ENCODE data around the gene RDX. TPM values are rescaled to one million over a fixed set of nuclear protein-coding genes. Genes with fewer than 3 reads are reported as not detected.

Gene RDX
- 96.8 and 107 TPM in 2 replicates for total RNA-seq

DNA sequence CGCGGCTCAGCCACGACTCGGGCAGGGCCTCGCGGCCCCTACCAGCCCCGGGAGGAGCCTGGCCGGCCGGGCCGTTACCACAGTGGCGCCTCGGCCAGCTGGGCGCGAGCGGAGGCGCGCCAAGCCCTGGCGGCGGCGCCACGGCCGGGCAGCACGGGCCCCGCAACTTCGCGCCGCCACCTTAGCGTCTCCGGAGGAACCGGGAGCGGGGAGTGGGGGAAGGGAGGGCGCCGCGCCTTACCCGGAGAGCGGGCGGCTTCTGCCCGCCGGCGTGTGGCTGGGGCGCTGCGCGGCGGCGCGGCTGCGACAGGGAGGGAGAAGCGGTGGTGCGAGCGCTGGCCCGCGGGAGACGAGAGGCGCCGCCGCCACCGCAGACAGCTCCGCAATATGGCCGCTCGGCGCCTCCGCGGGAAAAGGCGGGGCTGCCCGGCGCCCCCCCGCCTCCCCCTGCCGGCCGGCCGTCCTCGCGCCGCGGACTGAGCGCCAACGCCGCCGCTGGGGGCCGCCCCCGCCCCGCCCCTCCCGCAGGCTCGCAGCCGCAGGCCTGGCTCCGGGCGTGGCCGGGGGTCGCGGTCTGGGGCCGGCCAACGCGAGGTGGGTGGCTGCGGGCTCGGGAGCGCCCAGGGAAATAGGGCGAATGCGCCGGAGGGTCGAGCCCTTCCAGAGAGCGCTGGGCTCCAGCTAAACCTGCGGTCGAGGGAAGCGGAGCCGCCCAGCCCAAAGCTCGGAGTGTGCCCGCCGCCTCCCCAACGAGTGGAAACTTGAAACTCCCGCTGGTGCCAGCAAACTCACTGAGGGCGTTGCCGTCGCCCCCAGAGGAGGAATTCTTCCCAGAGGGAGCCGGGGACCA lies at the start of gene RDX:
TSS of gene RDX (minus strand) at position 389 of the 850 bp plus-strand sequence. CDS start 16,922 bp downstream, outside the sequence.

Other genes starting within 250 kb of the RDX start
- 33.0 and 49.1 TPM in 2 replicates for gene ZC3H12C, start 203.2 kb downstream of the RDX start, total RNA-seq
- 11.8 and 21.6 TPM in 2 replicates for gene FDX1, start 133.3 kb upstream of the RDX start, total RNA-seq